NCI-H128 (cell line): ENCODE results near the gene IFNA8.
"Not testable (repeated sequence)": the region's sequence is repeated elsewhere in the genome, so short reads cannot be mapped to it uniquely, and the experiment has no call there.

Experiments
- DNase-seq: peaks from one replicate; lab custom pipeline; 2025; ENCODE audit not compliant: unreplicated experiment; lab: John Stamatoyannopoulos, UW

The IFNA8 gene

GRCh38 chr9:21428235-21428634, 19.3 kb downstream of the IFNA8 start:
- DNase-seq, result no peak

GRCh38 chr9:21429191-21429590, 20.3 kb downstream of the IFNA8 start:
- no peak for DNase-seq

- DNase-seq, result no peak
Observed at GRCh38 chr9:21432672-21433425, 23.9 kb downstream of the IFNA8 start.

- no peak for DNase-seq
Observed at GRCh38 chr9:21434202-21435014, 25.5 kb downstream of the IFNA8 start.

- DNase-seq, result not testable (repeated sequence)
Observed at GRCh38 chr9:21435015-21435383, 26.1 kb downstream of the IFNA8 start.

- no peak for DNase-seq
Observed at GRCh38 chr9:21440139-21440538, 31.2 kb downstream of the IFNA8 start, which contains the start of gene IFNA1. Gene IFNA1 (plus strand): TSS chr9:21440439. CDS start chr9:21440508, 69 bp downstream.

GRCh38 chr9:21443849-21444625, 35.1 kb downstream of the IFNA8 start:
- DNase-seq, result no peak

GRCh38 chr9:21449312-21449711, 40.4 kb downstream of the IFNA8 start:
- DNase-seq, result not testable (repeated sequence)

- no peak for DNase-seq
Observed at GRCh38 chr9:21450733-21451394, 41.9 kb downstream of the IFNA8 start.

- DNase-seq, result no peak
Observed at GRCh38 chr9:21452681-21453080, 43.8 kb downstream of the IFNA8 start.

- no peak for DNase-seq
Observed at GRCh38 chr9:21454149-21454548, 45.2 kb downstream of the IFNA8 start.

- no peak for DNase-seq
Observed at GRCh38 chr9:21455320-21455719, 46.4 kb downstream of the IFNA8 start.
